GM12864 (cell line): ENCODE results near the gene AJAP1.

Experiments used
- DNase-seq: peaks from one replicate; pipeline ENCODE4 v3.0.0-alpha.2; 2011; ENCODE audit warnings: low read depth
- H3K4me3 ChIP-seq: 2 replicates; pipeline ENCODE4 v1.5.1; 2011; ENCODE audit warnings: mild to moderate bottlenecking, low read depth, low read length, control low read depth
- TF ChIP-seq, protein P1 (sequence below): IDR thresholded peaks from 2 replicates; pipeline ENCODE4 v1.5.1; 2011; ENCODE audit warnings: low read depth, mild to moderate bottlenecking, moderate library complexity, low read length, control low read depth, inconsistent platforms; ENCODE audit errors: missing control alignments

Gene AJAP1

DNA sequence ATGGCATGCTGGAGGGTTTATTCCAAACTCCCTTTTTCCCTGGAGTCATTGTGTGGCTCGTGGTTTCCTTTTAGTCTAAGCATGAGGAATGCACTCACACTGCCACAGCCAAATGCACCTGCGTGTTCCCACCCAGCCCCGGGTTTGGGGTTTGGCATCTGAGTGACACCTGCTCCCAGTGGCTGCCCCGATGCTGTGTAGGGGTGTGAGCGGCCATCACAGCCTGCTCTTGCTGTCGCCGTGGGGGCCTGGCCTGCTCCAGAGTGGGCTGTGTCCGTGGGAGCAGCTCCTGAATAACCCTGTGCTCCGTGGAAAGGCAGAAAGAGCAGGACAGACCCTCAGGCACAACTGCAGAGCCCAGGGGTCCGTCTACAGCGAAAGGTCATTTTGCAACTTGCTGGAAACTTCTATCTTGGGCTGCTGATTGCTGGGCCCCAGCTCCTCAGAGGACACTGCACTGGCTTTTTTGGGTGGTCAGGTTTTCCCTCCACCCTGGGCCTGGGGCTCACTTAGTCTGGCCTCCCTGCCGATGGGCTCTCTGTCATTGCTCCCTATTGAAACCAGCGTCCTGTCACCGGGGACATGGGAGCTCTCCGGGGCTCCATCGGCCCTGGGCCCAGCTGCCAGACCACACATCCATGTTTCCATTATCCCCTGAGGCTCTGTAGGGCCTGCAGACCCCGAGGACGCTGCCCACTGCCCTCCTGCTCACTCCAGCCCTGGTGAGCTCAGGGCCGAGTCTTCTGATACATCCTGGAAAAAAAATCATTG is 74.1 kb downstream of the AJAP1 start:
- no peak for DNase-seq
- TF ChIP-seq, protein P1, sequence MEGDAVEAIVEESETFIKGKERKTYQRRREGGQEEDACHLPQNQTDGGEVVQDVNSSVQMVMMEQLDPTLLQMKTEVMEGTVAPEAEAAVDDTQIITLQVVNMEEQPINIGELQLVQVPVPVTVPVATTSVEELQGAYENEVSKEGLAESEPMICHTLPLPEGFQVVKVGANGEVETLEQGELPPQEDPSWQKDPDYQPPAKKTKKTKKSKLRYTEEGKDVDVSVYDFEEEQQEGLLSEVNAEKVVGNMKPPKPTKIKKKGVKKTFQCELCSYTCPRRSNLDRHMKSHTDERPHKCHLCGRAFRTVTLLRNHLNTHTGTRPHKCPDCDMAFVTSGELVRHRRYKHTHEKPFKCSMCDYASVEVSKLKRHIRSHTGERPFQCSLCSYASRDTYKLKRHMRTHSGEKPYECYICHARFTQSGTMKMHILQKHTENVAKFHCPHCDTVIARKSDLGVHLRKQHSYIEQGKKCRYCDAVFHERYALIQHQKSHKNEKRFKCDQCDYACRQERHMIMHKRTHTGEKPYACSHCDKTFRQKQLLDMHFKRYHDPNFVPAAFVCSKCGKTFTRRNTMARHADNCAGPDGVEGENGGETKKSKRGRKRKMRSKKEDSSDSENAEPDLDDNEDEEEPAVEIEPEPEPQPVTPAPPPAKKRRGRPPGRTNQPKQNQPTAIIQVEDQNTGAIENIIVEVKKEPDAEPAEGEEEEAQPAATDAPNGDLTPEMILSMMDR: no peak
- H3K4me3 ChIP-seq: no peak overlapping the region

DNA sequence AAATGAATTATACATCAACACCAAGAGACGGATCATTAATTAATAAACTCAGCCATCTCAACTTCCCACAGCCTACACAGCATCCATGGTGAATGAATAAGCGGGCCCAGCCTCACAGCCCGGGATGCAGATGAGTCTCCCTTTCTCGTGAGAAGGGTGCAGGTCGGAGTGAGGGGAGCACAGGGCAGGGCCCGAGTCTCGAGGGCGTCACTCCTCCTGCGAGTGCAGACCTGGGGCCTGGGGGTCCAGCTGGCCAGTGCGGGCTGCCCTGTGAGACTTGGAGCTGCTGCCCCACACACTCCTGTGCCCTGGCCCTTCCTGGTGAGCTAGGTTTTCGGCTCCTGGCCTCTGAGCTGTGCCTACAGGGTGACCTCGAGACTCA is 74.7 kb downstream of the AJAP1 start:
- TF ChIP-seq, protein P1: no peak
- no peak for DNase-seq
- H3K4me3 ChIP-seq: no peak overlapping the region

DNA sequence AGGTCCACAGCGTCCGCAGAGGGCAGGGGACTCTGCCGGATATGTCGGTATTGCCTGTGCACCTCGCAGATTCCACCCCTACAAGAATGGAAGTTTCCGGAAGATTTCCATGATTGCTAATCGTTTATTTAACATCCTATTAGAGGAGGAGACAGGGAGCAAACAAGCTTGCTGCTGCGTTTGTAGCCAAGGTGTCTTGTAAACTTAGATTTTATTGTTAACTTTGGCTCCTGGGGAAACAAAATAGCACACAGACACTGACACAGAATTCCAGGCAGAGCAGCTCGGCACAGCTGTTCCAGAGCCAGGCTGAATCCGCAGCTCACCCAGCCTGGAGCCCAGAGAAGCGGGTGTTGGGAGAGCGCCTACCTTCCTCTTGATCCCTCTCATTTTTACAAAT is 75.7 kb downstream of the AJAP1 start:
- DNase-seq: no peak
- TF ChIP-seq, protein P1: no peak
- H3K4me3 ChIP-seq: no peak overlapping the region

DNA sequence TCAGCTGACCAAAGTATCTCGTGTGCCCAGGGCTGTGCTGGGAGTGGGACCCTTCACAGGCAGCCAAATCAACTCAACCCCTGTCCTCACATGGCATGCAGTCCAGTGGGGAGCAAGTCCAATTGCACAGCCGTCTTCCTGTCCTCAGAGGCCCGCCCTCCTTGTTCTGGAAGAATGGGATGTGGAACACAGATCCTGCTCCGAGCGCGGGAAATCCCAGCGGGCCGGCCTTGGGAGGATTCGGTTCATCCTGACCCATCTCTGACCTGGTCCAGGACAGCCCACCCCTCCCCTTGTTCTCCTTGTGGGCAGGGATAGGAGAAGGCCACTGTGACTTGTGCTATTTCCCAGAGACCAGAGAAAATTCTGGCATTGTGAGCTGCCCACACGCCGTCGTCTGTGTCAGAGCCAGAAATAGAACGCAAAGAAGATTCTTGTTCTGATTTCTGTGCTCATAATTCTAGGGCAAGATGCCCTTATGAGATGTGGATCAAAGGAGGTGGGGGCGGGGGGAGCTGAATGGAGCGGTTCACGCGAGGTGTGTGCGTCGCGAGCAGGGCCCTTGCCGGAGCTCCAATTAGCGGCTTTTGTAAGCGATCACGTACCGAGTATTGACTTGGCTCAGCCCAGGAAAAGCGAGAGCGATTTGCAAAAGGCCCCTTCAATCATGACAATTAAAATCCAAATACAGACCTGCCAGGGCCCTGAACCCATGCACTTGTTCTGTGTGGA is 79.2 kb downstream of the AJAP1 start:
- H3K4me3 ChIP-seq: no peak overlapping the region

DNA sequence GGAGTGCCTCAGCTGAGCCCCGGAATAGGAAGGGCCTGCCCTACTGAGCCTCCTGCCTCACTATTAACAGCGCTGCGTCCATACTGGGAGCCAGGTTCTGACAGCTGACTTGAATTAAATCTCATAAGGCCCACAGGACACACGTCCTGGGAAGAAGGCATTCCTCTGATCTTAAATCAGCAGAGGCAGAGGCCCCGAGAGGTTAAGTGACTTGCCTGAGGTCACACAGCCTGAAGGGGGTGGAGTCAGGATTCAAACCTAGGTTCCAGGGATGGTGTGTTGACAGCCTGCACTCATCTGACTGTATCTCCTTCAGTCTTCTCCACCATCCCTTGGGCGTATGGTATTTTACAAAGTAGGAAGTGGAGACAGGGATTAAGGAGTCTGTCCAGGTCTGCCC is 79.8 kb downstream of the AJAP1 start:
- no peak overlapping the region for H3K4me3 ChIP-seq
- DNase-seq: no peak
- TF ChIP-seq, protein P1: no peak

More for the DNA sequence above, 79.2 kb downstream of the AJAP1 start:
- TF ChIP-seq, protein P1: no peak
- no peak for DNase-seq

DNA sequence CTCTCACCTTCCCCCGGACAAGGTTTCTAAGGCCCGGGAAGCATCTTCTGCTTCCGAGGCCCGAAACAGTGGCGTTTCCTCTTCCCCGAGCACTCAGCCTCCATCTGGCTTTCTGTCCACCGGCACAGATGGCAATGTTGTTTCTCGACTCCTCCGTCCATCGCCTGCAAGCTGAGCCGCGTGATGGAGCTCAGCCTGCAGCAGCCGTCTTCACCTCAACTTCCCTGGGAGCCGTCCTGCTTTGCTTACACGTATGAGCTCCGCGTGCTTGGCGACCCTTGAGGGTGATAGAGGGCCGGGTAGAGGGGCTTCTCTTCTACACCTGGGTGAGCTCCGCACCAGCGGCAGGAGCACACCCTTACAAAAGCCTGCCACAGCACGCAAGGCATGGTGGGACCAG is 80.4 kb downstream of the AJAP1 start:
- no peak for DNase-seq
- H3K4me3 ChIP-seq: no peak overlapping the region
- TF ChIP-seq, protein P1: no peak
